ENCODE measurements around the gene LTBP4. TPM values are rescaled to one million over a fixed set of nuclear protein-coding genes. Genes with fewer than 3 reads are reported as not detected.

LTBP4 gene
- total RNA-seq, 1 experiment from 2014 or later: 30.8 TPM

DNA sequence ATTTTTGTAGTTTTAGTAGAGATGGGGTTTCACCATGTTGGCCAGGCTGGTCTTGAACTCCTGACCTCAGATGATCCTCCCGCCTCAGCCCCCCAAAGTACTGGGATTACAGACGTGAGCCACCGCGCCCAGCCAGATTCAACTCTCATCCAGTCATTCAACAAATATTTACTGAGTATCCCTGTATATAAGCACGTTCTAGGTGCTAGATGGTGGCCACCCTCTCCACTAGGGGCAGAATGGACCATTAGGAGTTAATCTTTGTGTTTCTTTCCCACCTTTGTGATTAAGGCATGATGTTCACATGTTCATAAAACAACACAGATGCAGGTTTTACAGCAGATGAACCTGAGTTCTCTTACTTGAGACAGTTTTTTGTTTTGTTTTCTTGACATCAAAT, 17.2 kb upstream of the LTBP4 start:
- intact Hi-C loops (cut with micrococcal nuclease; ENCODE audit: unreplicated experiment): no loop called here
- Mint-ChIP-seq H3K27me3 (ENCODE audit: insufficient read depth, unreplicated experiment) (no peaks in the 10 kb centered on the region), H3K4me1 (ENCODE audit: low read depth, unreplicated experiment) (peaks cover 7% of the 10 kb centered on the region), H3K9me3 (ENCODE audit: unreplicated experiment) (no peaks in the 10 kb centered on the region), H3K4me3 (ENCODE audit: unreplicated experiment) (no peak overlapping the region), H3K36me3 (ENCODE audit: insufficient read depth, unreplicated experiment) (peaks cover 10% of the 10 kb centered on the region), H3K27ac (ENCODE audit: unreplicated experiment) (no peak overlapping the region)
- POLR2A ChIA-PET: no interaction called here
- Histone ChIP-seq H3K36me3 (ENCODE audit: control insufficient read depth, insufficient read depth, low read length) (no peaks in the 10 kb centered on the region), H3K9me3 (no peaks in the 10 kb centered on the region), H3K27me3 (replicated peaks; ENCODE audit: control insufficient read depth, insufficient read depth, low read length) (no peaks in the 10 kb centered on the region), H3K4me1 (no peaks in the 10 kb centered on the region), H3K4me3 (ENCODE audit: low read depth, low read length) (no peak overlapping the region)
- TF ChIP-seq, protein P1, sequence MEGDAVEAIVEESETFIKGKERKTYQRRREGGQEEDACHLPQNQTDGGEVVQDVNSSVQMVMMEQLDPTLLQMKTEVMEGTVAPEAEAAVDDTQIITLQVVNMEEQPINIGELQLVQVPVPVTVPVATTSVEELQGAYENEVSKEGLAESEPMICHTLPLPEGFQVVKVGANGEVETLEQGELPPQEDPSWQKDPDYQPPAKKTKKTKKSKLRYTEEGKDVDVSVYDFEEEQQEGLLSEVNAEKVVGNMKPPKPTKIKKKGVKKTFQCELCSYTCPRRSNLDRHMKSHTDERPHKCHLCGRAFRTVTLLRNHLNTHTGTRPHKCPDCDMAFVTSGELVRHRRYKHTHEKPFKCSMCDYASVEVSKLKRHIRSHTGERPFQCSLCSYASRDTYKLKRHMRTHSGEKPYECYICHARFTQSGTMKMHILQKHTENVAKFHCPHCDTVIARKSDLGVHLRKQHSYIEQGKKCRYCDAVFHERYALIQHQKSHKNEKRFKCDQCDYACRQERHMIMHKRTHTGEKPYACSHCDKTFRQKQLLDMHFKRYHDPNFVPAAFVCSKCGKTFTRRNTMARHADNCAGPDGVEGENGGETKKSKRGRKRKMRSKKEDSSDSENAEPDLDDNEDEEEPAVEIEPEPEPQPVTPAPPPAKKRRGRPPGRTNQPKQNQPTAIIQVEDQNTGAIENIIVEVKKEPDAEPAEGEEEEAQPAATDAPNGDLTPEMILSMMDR (IDR thresholded peaks at IDR 0.05; ENCODE audit: insufficient read depth in 1 of 2, low read depth in 1 of 2, low read length in 1 of 2, severe bottlenecking in 1 of 2, unreplicated experiment in 1 of 2): no peak
- CTCF ChIA-PET: no interaction called here
- no peak for DNase-seq
- no TSS peak for BruUV-seq (replicated peaks)

DNA sequence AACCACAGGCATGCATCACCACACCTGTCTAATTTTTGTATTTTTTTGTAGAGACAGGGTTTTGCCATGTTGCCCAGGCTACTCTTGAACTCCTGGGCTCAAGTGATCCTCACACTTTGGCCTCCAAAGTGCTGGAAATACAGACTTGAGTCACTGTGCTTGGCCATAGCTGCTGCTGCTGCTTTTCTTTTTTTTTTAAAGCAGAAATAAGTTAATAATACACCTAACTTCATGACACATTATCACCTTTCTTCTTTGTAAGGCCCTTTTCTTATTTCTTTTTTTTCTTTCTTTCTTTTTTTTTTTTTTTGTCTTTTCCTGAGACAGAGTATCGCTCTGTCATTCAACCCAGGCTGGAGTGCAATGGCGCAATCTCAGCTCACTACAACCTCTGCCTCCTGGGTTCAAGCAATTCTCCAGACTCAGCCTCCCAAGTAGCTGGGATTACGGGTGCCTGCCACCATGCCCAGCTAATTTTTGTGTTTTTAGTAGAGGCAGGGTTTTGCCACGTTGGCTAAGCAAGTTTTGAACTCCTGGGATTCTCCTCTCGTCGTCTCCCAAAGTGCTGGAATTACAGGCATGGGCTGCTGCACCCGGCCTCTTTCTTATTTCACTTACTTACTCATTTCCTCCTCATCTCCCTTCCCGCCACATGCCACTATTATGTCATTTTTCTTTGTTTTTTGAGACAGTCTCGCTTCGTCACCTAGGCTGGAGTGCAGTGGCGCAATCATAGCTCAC, 15.8 kb upstream of the LTBP4 start:
- Histone ChIP-seq H3K4me3 (ENCODE audit: low read depth, low read length) (no peak overlapping the region), H3K27me3 (replicated peaks; ENCODE audit: control insufficient read depth, insufficient read depth, low read length) (no peaks in the 10 kb centered on the region), H3K36me3 (ENCODE audit: control insufficient read depth, insufficient read depth, low read length) (no peaks in the 10 kb centered on the region), H3K4me1 (no peaks in the 10 kb centered on the region), H3K9me3 (no peaks in the 10 kb centered on the region)
- Mint-ChIP-seq H3K36me3 (ENCODE audit: insufficient read depth, unreplicated experiment) (peaks cover 10% of the 10 kb centered on the region), H3K4me1 (ENCODE audit: low read depth, unreplicated experiment) (peaks cover 7% of the 10 kb centered on the region), H3K9me3 (ENCODE audit: unreplicated experiment) (no peaks in the 10 kb centered on the region), H3K27me3 (ENCODE audit: insufficient read depth, unreplicated experiment) (no peaks in the 10 kb centered on the region), H3K27ac (ENCODE audit: unreplicated experiment) (no peak overlapping the region), H3K4me3 (ENCODE audit: unreplicated experiment) (no peak overlapping the region)
- intact Hi-C loops (cut with micrococcal nuclease; ENCODE audit: unreplicated experiment): no loop called here
- DNase-seq: no peak
- TF ChIP-seq, protein P1 (IDR thresholded peaks at IDR 0.05; ENCODE audit: insufficient read depth in 1 of 2, low read depth in 1 of 2, low read length in 1 of 2, severe bottlenecking in 1 of 2, unreplicated experiment in 1 of 2): no peak
- ChIA-PET CTCF (interaction anchor here (0.7 to 0.8 kb wide), 2 partner anchors 15 to 1488 kb away, joined by 3 read pairs; no protein-coding TSS in a partner anchor), POLR2A (no interaction called here)
- BruUV-seq (replicated peaks): no TSS peak

DNA sequence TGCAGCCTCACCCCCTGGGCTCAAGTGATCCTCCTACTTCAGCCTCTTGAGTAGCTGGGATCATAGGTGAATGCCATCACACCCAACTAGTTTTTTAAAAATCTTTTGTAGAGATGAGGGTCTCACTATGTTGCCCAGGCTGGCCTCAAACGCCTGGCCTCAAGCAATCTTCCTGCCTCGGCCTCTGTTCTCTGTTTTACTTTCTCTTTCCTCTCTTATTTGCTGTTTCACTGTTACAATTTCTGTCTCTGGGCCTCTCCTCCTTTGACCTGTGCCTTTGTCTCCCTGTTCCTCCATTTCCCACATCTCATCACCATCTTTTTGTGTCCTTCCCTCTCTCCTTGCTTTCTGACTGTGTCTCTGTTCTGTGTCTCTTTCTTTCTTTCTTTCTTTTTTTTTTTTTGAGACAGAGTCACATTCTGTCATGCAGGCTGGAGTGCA, 15.2 kb upstream of the LTBP4 start:
- BruUV-seq (replicated peaks): no TSS peak
- Mint-ChIP-seq H3K27me3 (ENCODE audit: insufficient read depth, unreplicated experiment) (no peaks in the 10 kb centered on the region), H3K27ac (ENCODE audit: unreplicated experiment) (no peak overlapping the region), H3K4me1 (ENCODE audit: low read depth, unreplicated experiment) (peaks cover 7% of the 10 kb centered on the region), H3K4me3 (ENCODE audit: unreplicated experiment) (no peak overlapping the region), H3K36me3 (ENCODE audit: insufficient read depth, unreplicated experiment) (peaks cover 10% of the 10 kb centered on the region), H3K9me3 (ENCODE audit: unreplicated experiment) (no peaks in the 10 kb centered on the region)
- no peaks in the 10 kb centered on the region for H3K9me3 ChIP-seq
- POLR2A ChIA-PET: no interaction called here
- CTCF ChIA-PET: interaction anchor here (0.7 to 0.8 kb wide), 2 partner anchors 15 to 1487 kb away, joined by 3 read pairs; no protein-coding TSS in a partner anchor
- H3K27me3 ChIP-seq (replicated peaks; ENCODE audit: control insufficient read depth, insufficient read depth, low read length): no peaks in the 10 kb centered on the region
- no peak for DNase-seq
- no peaks in the 10 kb centered on the region for H3K4me1 ChIP-seq
- no peak overlapping the region for H3K4me3 ChIP-seq (ENCODE audit: low read depth, low read length)
- intact Hi-C loops (cut with micrococcal nuclease; ENCODE audit: unreplicated experiment): no loop called here
- TF ChIP-seq, protein P1 (IDR thresholded peaks at IDR 0.05; ENCODE audit: insufficient read depth in 1 of 2, low read depth in 1 of 2, low read length in 1 of 2, severe bottlenecking in 1 of 2, unreplicated experiment in 1 of 2): no peak
- no peaks in the 10 kb centered on the region for H3K36me3 ChIP-seq (ENCODE audit: control insufficient read depth, insufficient read depth, low read length)
